HCT116 (cell line): Measurements from ENCODE around the gene SLC13A3. TPM values are rescaled to one million over a fixed set of nuclear protein-coding genes. Genes with fewer than 3 reads are reported as not detected.

Source experiments
- ATAC-seq: fragments of 200-7000 bp; cut with Tn5 transposase; 2 replicates; pipeline ENCODE4 v1.9.1; 2020; ENCODE audit warnings: mild to moderate bottlenecking, moderate library complexity
- BruUV-seq: library from RNA; stranded (reverse); fragments of 400-500 nt; replicated peaks from 2 replicates; lab custom pipeline; 2021; lab: Mats Ljungman, UMichigan
- CTCF ChIA-PET: fragments of 300-600 bp; sonication (Branson Sonifier 250); formaldehyde crosslinking; loops from one replicate; lab custom pipeline; 2021; ENCODE audit warnings: antibody characterized with exemption; lab: Charles Lee
- POLR2A ChIA-PET: fragments of 300-600, 350-600 bp; sonication (Branson Sonifier 250); formaldehyde crosslinking; loops from one replicate; lab custom pipeline; 2021; ENCODE audit warnings: antibody characterized with exemption; lab: Charles Lee
- RAD21 ChIA-PET, 2 experiments: fragments of 300-600 bp; sonication (Branson Sonifier 250); formaldehyde crosslinking; loops; one replicate each; lab custom pipeline; 2023; ENCODE audit warnings: low total read pairs in 2 of 2; ENCODE audit not compliant: uncharacterized antibody in 2 of 2, unreplicated experiment in 2 of 2, low non-redundant PET in 1 of 2; lab: Charles Lee
- DNase-seq: peaks from one replicate; pipeline ENCODE4 v3.0.0-alpha.2; 2010; ENCODE audit warnings: low read depth, low spot score
- H2AFZ ChIP-seq: fragments of 200-600 bp; shearing (Covaris generic), sonication (generic); 2 replicates; pipeline ENCODE4 v1.6.1; 2017; ENCODE audit warnings: low read depth, mixed run types, mixed read lengths, antibody characterized with exemption, low read length; ENCODE audit not compliant: poor library complexity, severe bottlenecking
- H3K27ac ChIP-seq: 2 replicates; pipeline ENCODE4 v1.5.1; 2012; ENCODE audit warnings: low read depth, low read length
- H3K27me3 ChIP-seq: fragments of 200-600 bp; sonication (generic); 2 replicates; pipeline ENCODE4 v1.6.1; 2016; ENCODE audit warnings: mixed run types, low read length, mixed read lengths; ENCODE audit not compliant: insufficient read depth
- H3K36me3 ChIP-seq, 2 experiments: fragments of 200-500 bp in 1 of 2; fragments of 200-600 bp in 1 of 2; sonication (Bioruptor generic) in 1 of 2; sonication (generic) in 1 of 2; 2 replicates each; pipeline versions ENCODE4 v1.5.1 to v1.6.1; 2014 to 2016; ENCODE audit warnings: low read length in 2 of 2, inconsistent platforms in 1 of 2, mixed read lengths in 1 of 2, mixed run types in 1 of 2; ENCODE audit not compliant: insufficient read depth in 2 of 2, control insufficient read depth in 1 of 2
- H3K4me1 ChIP-seq, 2 experiments: fragments of 200-600 bp in 1 of 2; sonication (generic) in 1 of 2; 2 replicates each; pipeline versions ENCODE4 v1.5.1 to v1.6.1; 2012 to 2017; ENCODE audit warnings: low read length in 2 of 2, inconsistent platforms in 1 of 2, mild to moderate bottlenecking in 1 of 2, mixed read lengths in 1 of 2, mixed run types in 1 of 2, moderate library complexity in 1 of 2; ENCODE audit not compliant: insufficient read depth in 2 of 2, control insufficient read depth in 1 of 2
- H3K4me2 ChIP-seq: fragments of 200-600 bp; sonication (generic); 2 replicates; pipeline ENCODE4 v1.6.1; 2017; ENCODE audit warnings: mixed run types, low read length, mixed read lengths
- H3K4me3 ChIP-seq, 2 experiments: fragments of 200-600 bp in 1 of 2; sonication (generic) in 1 of 2; replicated peaks in 1 of 2; 2 replicates each; pipeline ENCODE4 v1.5.1; 2011 to 2016; ENCODE audit warnings: low read length in 2 of 2, control low read depth in 1 of 2, low read depth in 1 of 2, mild to moderate bottlenecking in 1 of 2, mixed read lengths in 1 of 2, mixed run types in 1 of 2
- H3K79me2 ChIP-seq: fragments of 200-600 bp; sonication (generic); 2 replicates; pipeline ENCODE4 v1.6.1; 2017; ENCODE audit warnings: mild to moderate bottlenecking, mixed run types, low read length, moderate library complexity, mixed read lengths; ENCODE audit not compliant: insufficient read depth
- H3K9ac ChIP-seq: fragments of 200-600 bp; sonication (generic); 2 replicates; pipeline ENCODE4 v1.6.1; 2016; ENCODE audit warnings: low read length, mixed read lengths
- H3K9me2 ChIP-seq: fragments of 200-600 bp; sonication (generic), shearing (Covaris generic); 2 replicates; pipeline ENCODE4 v1.6.1; 2017; ENCODE audit warnings: mixed run types, mild to moderate bottlenecking, moderate library complexity; ENCODE audit not compliant: insufficient read depth
- H3K9me3 ChIP-seq, 2 experiments: fragments of 200-500 bp in 1 of 2; fragments of 200-600 bp in 1 of 2; sonication (Bioruptor generic) in 1 of 2; sonication (generic) in 1 of 2; 2 replicates each; pipeline ENCODE4 v1.6.1; 2014 to 2017; ENCODE audit warnings: low read length in 2 of 2, mixed read lengths in 2 of 2, inconsistent platforms in 1 of 2, low read depth in 1 of 2, mild to moderate bottlenecking in 1 of 2, mixed run types in 1 of 2, moderate library complexity in 1 of 2; ENCODE audit not compliant: control insufficient read depth in 1 of 2, insufficient read depth in 1 of 2
- H4K20me1 ChIP-seq: fragments of 200-600 bp; sonication (generic), shearing (Covaris generic); 2 replicates; pipeline ENCODE4 v1.6.1; 2017; ENCODE audit warnings: mixed run types, mild to moderate bottlenecking, moderate library complexity; ENCODE audit not compliant: insufficient read depth
- ATF3 ChIP-seq: IDR thresholded peaks from 2 replicates; pipeline ENCODE4 v1.6.1; 2012
- CBX3 ChIP-seq: IDR thresholded peaks from 2 replicates; pipeline ENCODE4 v1.6.1; 2012; ENCODE audit warnings: low read depth
- CTCF ChIP-seq, 3 experiments: fragments of 200-600 bp in 1 of 3; sonication (generic) in 1 of 3; IDR thresholded peaks in 2 of 3; conservative IDR thresholded peaks in 1 of 3; 2 replicates each; pipeline ENCODE4 v1.5.1; 2012 to 2017; ENCODE audit warnings: low read depth in 2 of 3, low read length in 2 of 3, antibody characterized with exemption in 1 of 3, borderline replicate concordance in 1 of 3, control low read depth in 1 of 3, mild to moderate bottlenecking in 1 of 3, mixed read lengths in 1 of 3, mixed run types in 1 of 3, moderate library complexity in 1 of 3; ENCODE audit not compliant: insufficient read depth in 1 of 3
- EZH2 ChIP-seq: fragments of 200-600 bp; sonication (generic); IDR thresholded peaks from 2 replicates; pipeline ENCODE4 v1.6.1; 2017; ENCODE audit warnings: antibody characterized with exemption, mixed run types
- JUND ChIP-seq: IDR thresholded peaks from 2 replicates; pipeline ENCODE4 v1.6.1; 2012
- SIN3A ChIP-seq: IDR thresholded peaks from 2 replicates; pipeline ENCODE4 v1.6.1; 2012; ENCODE audit warnings: low read depth
- SP1 ChIP-seq: IDR thresholded peaks from 2 replicates; pipeline ENCODE4 v1.6.1; 2012; ENCODE audit warnings: low read depth
- TCF7L2 ChIP-seq: IDR thresholded peaks from 2 replicates; pipeline ENCODE4 v1.7.0; 2011; ENCODE audit warnings: borderline replicate concordance, inconsistent platforms; ENCODE audit not compliant: insufficient read depth, insufficient read length; ENCODE audit errors: extremely low read depth
- ZBTB33 ChIP-seq: IDR thresholded peaks from 2 replicates; pipeline ENCODE4 v1.6.1; 2011; ENCODE audit warnings: mild to moderate bottlenecking, low read length, moderate library complexity; ENCODE audit not compliant: insufficient replicate concordance; ENCODE audit errors: extremely low read depth
- intact Hi-C: fragments of 100-400 bp; cut with micrococcal nuclease; formaldehyde crosslinking; loops from 2 replicates; pipeline ENCODE4 v1.10.0; 2022
- total RNA-seq: library from RNA; stranded (reverse); gene quantifications from one replicate; pipeline ENCODE4 v1.2.1, GENCODE V29; 2021; ENCODE audit not compliant: unreplicated experiment

The SLC13A3 gene
- total RNA-seq, 1 experiment from 2014 or later, result not detected

- Histone ChIP-seq H3K9me2 (no peaks in the 10 kb centered on the region), H3K4me2 (no peak overlapping the region)
These were observed 75.9 kb downstream of the SLC13A3 start for GRCh38 chr20:46575394-46575793.

GRCh38 chr20:46573788-46574584 lies 77.3 kb downstream of the SLC13A3 start:
- H3K27me3 ChIP-seq, result 0 out of 2 replicates have a peak, but pooled peaks cover 9% of the 10 kb centered on the region
- H3K79me2 ChIP-seq, result no peaks in the 10 kb centered on the region
- no peaks in the 10 kb centered on the region for H3K4me1 ChIP-seq
- no peaks in the 10 kb centered on the region for H4K20me1 ChIP-seq
- DNase-seq, result no peak
- BruUV-seq, result no TSS peak
- H3K36me3 ChIP-seq, result no peaks in the 10 kb centered on the region
- ChIA-PET CTCF (interaction anchor here (1.6 kb wide), 1 partner anchor 8 kb away, joined by 5 read pairs; no protein-coding TSS in a partner anchor), RAD21 (no interaction called here), POLR2A (no interaction called here)
- no peak overlapping the region for H3K4me2 ChIP-seq
- no peak overlapping the region for H3K27ac ChIP-seq
- H3K9me3 ChIP-seq, result no peaks in the 10 kb centered on the region
- no peak overlapping the region for H3K9ac ChIP-seq
- ATAC-seq, result no peak
- intact Hi-C loops, result no loop called here
- H2AFZ ChIP-seq, result no peak overlapping the region
- no peak overlapping the region for H3K4me3 ChIP-seq
- no peaks in the 10 kb centered on the region for H3K9me2 ChIP-seq
- TF ChIP-seq ZBTB33 (no peak), TCF7L2 (no peak), ATF3 (no peak), CTCF (IDR thresholded peaks at IDR 0.05 in 2 of 3, conservative IDR thresholded peaks at IDR 0.05 in 1 of 3; ENCODE audit: borderline replicate concordance in 1 of 3, insufficient read depth in 1 of 3, low read depth in 2 of 3, low read length in 2 of 3) (no peak), JUND (no peak), EZH2 (no peak), SIN3A (no peak)

More at GRCh38 chr20:46575394-46575793, 75.9 kb downstream of the SLC13A3 start:
- RAD21 ChIA-PET, result no interaction called here
- H3K4me1 ChIP-seq, result no peaks in the 10 kb centered on the region
- no peak overlapping the region for H3K4me3 ChIP-seq
- ATAC-seq, result no peak
- no peak overlapping the region for H3K9ac ChIP-seq
- no peak for DNase-seq
- BruUV-seq, result no TSS peak
- 0 out of 2 replicates have a peak, but pooled peaks cover 9% of the 10 kb centered on the region for H3K27me3 ChIP-seq
- intact Hi-C loops, result no loop called here
- TF ChIP-seq ATF3 (no peak), CBX3 (no peak), SP1 (no peak)
- no peaks in the 10 kb centered on the region for H3K9me3 ChIP-seq
- H3K36me3 ChIP-seq, result no peaks in the 10 kb centered on the region
- POLR2A ChIA-PET, result no interaction called here
- CTCF ChIA-PET, result no interaction called here
- no peak overlapping the region for H3K27ac ChIP-seq
- no peaks in the 10 kb centered on the region for H4K20me1 ChIP-seq
- no peaks in the 10 kb centered on the region for H3K79me2 ChIP-seq
- H2AFZ ChIP-seq, result no peak overlapping the region
